Caco-2 (cell line): ENCODE measurements around the gene SLC6A6. TPM values are rescaled to one million over a fixed set of nuclear protein-coding genes. Genes with fewer than 3 reads are reported as not detected.

Experiments used
- BruUV-seq: library from RNA; stranded (reverse); fragments of 400-500 nt; replicated peaks from 2 replicates; lab custom pipeline; 2021; lab: Mats Ljungman, UMichigan
- CTCF ChIA-PET: fragments of 300-600 bp; sonication (Branson Sonifier 250); formaldehyde crosslinking; loops from one replicate; lab custom pipeline; 2022; ENCODE audit warnings: antibody characterized with exemption; lab: Charles Lee
- POLR2A ChIA-PET: fragments of 300-600 bp; sonication (Branson Sonifier 250); formaldehyde crosslinking; loops from one replicate; lab custom pipeline; 2022; ENCODE audit warnings: antibody characterized with exemption; lab: Charles Lee
- DNase-seq, 2 experiments: peaks; one replicate each; pipeline versions ENCODE4 v3.0.0 to v3.0.0-alpha.2; 2020 to 2022
- H3K27me3 ChIP-seq: replicated peaks from 2 replicates; pipeline ENCODE4 v1.6.0; 2011; ENCODE audit warnings: low read length; ENCODE audit not compliant: control insufficient read depth, insufficient read depth
- H3K36me3 ChIP-seq: 2 replicates; pipeline ENCODE4 v1.5.1; 2011; ENCODE audit warnings: low read length; ENCODE audit not compliant: control insufficient read depth, insufficient read depth
- H3K4me1 ChIP-seq: fragments of 250-450 bp; sonication (Bioruptor Pico); 2 replicates; pipeline ENCODE4 v1.5.1; 2020; ENCODE audit warnings: mild to moderate bottlenecking
- H3K4me3 ChIP-seq: 2 replicates; pipeline ENCODE4 v1.5.1; 2011; ENCODE audit warnings: low read depth, mild to moderate bottlenecking, control low read depth, low read length
- H3K9me3 ChIP-seq: fragments of 250-450 bp; sonication (Bioruptor Pico); 2 replicates; pipeline ENCODE4 v1.5.1; 2020; ENCODE audit warnings: mild to moderate bottlenecking, moderate library complexity
- H3K27ac Mint-ChIP-seq: one replicate; pipeline ENCODE4 v1.8.0; 2022; ENCODE audit warnings: mixed read lengths; ENCODE audit not compliant: unreplicated experiment
- H3K27me3 Mint-ChIP-seq: one replicate; pipeline ENCODE4 v1.8.0; 2022; ENCODE audit warnings: mixed read lengths; ENCODE audit not compliant: insufficient read depth, unreplicated experiment
- H3K36me3 Mint-ChIP-seq: one replicate; pipeline ENCODE4 v1.8.0; 2022; ENCODE audit warnings: mild to moderate bottlenecking, mixed read lengths; ENCODE audit not compliant: insufficient read depth, unreplicated experiment
- H3K4me1 Mint-ChIP-seq: one replicate; pipeline ENCODE4 v1.8.0; 2022; ENCODE audit warnings: low read depth, mixed read lengths; ENCODE audit not compliant: unreplicated experiment
- H3K4me3 Mint-ChIP-seq: one replicate; pipeline ENCODE4 v1.8.0; 2022; ENCODE audit warnings: mild to moderate bottlenecking, moderate library complexity, mixed read lengths; ENCODE audit not compliant: unreplicated experiment
- H3K9me3 Mint-ChIP-seq: one replicate; pipeline ENCODE4 v1.8.0; 2022; ENCODE audit warnings: mixed read lengths; ENCODE audit not compliant: unreplicated experiment
- intact Hi-C: fragments of 100-400 bp; cut with micrococcal nuclease; formaldehyde crosslinking; loops from one replicate; pipeline ENCODE4 v1.10.0; 2022; ENCODE audit not compliant: unreplicated experiment
- total RNA-seq: library from RNA; stranded (reverse); gene quantifications from 2 replicates; pipeline ENCODE4 v1.2.3, GENCODE V29; 2022
- TF ChIP-seq, protein P1 (sequence below), 2 experiments: fragments of 200-600 bp in 1 of 2; IDR thresholded peaks; 1 replicate in 1 of 2; 2 replicates in 1 of 2; pipeline versions ENCODE4 v1.5.1 to v1.8.0; 2011 to 2022; ENCODE audit warnings: antibody characterized with exemption in 1 of 2, control low read depth in 1 of 2, inconsistent platforms in 1 of 2, low read depth in 1 of 2, low read length in 1 of 2, mild to moderate bottlenecking in 1 of 2, moderate library complexity in 1 of 2; ENCODE audit not compliant: insufficient read depth in 1 of 2, severe bottlenecking in 1 of 2, unreplicated experiment in 1 of 2

The SLC6A6 gene
- total RNA-seq, 1 experiment from 2014 or later: 49.6 TPM

DNA sequence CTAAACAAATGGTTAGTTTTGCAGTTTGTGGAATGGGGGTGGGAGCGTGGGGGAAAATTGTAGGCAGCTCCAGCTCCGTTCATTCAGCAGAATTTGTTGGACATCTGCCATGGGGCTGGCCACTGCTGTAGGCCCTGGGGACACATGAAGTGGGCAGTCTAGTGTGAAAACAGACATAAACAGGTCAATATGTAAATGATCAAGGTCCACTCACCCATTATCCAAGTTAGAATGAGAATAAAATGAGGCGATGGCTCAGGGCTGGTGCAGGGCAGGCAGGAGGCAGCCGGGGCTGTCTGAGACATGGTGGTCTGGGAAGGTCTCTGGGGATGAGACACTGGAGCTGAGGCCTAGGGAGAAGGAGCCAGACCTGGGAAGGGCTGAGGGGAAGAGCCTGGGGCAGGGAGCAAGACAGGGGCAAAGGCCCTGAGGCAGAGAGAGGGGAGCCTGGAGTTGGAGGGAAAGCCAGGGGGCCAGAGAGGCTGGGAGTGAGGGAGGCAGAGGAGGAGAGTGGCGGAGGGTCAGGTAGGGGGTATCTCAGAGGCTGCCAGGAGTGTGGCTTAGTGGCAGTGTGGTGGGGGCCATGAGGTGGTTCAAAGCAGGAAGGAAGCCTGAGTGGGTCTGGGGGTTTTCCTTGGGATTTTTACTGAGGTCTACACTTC lies 6.2 kb upstream of the SLC6A6 start:
- H3K9me3 ChIP-seq: no peaks in the 10 kb centered on the region
- ChIA-PET POLR2A (no interaction called here), CTCF (no interaction called here)
- no peaks in the 10 kb centered on the region; the same call in 1 of the 2 replicates for H3K4me1 ChIP-seq
- H3K36me3 ChIP-seq: no peaks in the 10 kb centered on the region
- TF ChIP-seq, protein P1, sequence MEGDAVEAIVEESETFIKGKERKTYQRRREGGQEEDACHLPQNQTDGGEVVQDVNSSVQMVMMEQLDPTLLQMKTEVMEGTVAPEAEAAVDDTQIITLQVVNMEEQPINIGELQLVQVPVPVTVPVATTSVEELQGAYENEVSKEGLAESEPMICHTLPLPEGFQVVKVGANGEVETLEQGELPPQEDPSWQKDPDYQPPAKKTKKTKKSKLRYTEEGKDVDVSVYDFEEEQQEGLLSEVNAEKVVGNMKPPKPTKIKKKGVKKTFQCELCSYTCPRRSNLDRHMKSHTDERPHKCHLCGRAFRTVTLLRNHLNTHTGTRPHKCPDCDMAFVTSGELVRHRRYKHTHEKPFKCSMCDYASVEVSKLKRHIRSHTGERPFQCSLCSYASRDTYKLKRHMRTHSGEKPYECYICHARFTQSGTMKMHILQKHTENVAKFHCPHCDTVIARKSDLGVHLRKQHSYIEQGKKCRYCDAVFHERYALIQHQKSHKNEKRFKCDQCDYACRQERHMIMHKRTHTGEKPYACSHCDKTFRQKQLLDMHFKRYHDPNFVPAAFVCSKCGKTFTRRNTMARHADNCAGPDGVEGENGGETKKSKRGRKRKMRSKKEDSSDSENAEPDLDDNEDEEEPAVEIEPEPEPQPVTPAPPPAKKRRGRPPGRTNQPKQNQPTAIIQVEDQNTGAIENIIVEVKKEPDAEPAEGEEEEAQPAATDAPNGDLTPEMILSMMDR (IDR thresholded peaks at IDR 0.05; ENCODE audit: insufficient read depth in 1 of 2, low read depth in 1 of 2, low read length in 1 of 2, severe bottlenecking in 1 of 2, unreplicated experiment in 1 of 2): no peak
- DNase-seq: no peak
- intact Hi-C loops: no loop called here
- Mint-ChIP-seq H3K4me3 (no peak overlapping the region), H3K27ac (peak overlapping the region; percentile 20), H3K36me3 (peaks cover 5% of the 10 kb centered on the region), H3K4me1 (peaks cover 6% of the 10 kb centered on the region), H3K27me3 (no peaks in the 10 kb centered on the region), H3K9me3 (no peaks in the 10 kb centered on the region)
- H3K27me3 ChIP-seq: no peaks in the 10 kb centered on the region
- no peak overlapping the region for H3K4me3 ChIP-seq
- no TSS peak for BruUV-seq

DNA sequence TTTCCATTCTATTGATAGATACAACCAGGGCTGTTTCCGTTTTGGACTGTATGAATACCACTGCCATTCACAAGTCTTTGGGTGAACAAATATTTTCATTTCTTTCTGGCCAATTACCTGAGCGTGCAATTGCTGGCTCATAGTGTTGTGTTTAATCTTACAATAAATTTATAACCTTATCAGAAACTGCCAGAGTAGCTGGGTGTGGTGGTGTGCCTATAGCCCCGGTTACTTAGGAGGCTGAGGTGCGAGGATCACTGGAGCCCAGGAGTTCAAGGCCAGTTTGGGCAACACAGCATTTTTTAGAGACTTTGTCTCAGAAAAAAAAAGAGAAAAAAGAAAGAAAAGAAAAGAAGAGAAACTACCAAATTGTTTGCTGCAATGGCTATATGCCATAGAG lies 5.4 kb upstream of the SLC6A6 start:
- no peaks in the 10 kb centered on the region for H3K9me3 Mint-ChIP-seq
- H3K4me1 Mint-ChIP-seq: peaks cover 6% of the 10 kb centered on the region
- TF ChIP-seq, protein P1 (IDR thresholded peaks at IDR 0.05; ENCODE audit: insufficient read depth in 1 of 2, low read depth in 1 of 2, low read length in 1 of 2, severe bottlenecking in 1 of 2, unreplicated experiment in 1 of 2): no peak
- CTCF ChIA-PET: no interaction called here
- DNase-seq: no peak
- no peak overlapping the region for H3K4me3 ChIP-seq
- BruUV-seq: no TSS peak
- no peaks in the 10 kb centered on the region for H3K27me3 ChIP-seq
- H3K36me3 ChIP-seq: no peaks in the 10 kb centered on the region
- POLR2A ChIA-PET: no interaction called here
- intact Hi-C loops: no loop called here
- H3K9me3 ChIP-seq: no peaks in the 10 kb centered on the region
- H3K4me3 Mint-ChIP-seq: no peak overlapping the region
- peaks cover 5% of the 10 kb centered on the region; the same call in 1 of the 2 replicates for H3K4me1 ChIP-seq
- H3K27me3 Mint-ChIP-seq: no peaks in the 10 kb centered on the region
- H3K27ac Mint-ChIP-seq: no peak overlapping the region
- H3K36me3 Mint-ChIP-seq: peaks cover 11% of the 10 kb centered on the region

DNA sequence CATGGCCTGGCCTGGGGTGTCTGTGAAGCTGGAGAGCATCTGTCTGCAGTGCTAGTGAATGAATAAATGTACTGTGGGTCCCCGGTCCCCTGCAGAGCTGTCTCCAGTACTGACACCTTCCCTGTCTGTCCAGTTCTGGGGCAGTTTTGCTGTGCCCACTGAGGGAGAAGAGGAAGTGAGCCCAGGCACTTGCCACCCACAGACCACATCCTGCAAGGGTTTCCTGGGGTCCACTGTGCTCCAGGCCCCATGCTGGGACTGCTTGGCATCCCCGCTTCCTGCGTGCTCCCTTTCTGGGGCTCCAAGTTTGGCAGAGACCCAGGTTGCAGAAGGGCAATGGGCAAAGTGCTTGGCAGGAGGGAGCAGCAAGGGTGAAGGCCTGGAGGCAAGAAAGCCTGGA lies 4.9 kb upstream of the SLC6A6 start:
- Mint-ChIP-seq H3K27me3 (no peaks in the 10 kb centered on the region), H3K27ac (no peak overlapping the region), H3K9me3 (no peaks in the 10 kb centered on the region), H3K4me1 (peaks cover 6% of the 10 kb centered on the region), H3K36me3 (peaks cover 16% of the 10 kb centered on the region), H3K4me3 (no peak overlapping the region)
- ChIA-PET CTCF (interaction anchor here (0.5 kb wide), 1 partner anchor 71 kb away, joined by 9 read pairs; no protein-coding TSS in a partner anchor), POLR2A (no interaction called here)
- DNase-seq: no peak
- no TSS peak for BruUV-seq
- Histone ChIP-seq H3K4me3 (no peak overlapping the region), H3K9me3 (no peaks in the 10 kb centered on the region), H3K4me1 (peaks cover 5% of the 10 kb centered on the region; the same call in 1 of the 2 replicates), H3K36me3 (no peaks in the 10 kb centered on the region), H3K27me3 (no peaks in the 10 kb centered on the region)
- TF ChIP-seq, protein P1 (IDR thresholded peaks at IDR 0.05; ENCODE audit: insufficient read depth in 1 of 2, low read depth in 1 of 2, low read length in 1 of 2, severe bottlenecking in 1 of 2, unreplicated experiment in 1 of 2): no peak
- intact Hi-C loops: no loop called here
